Measurements from ENCODE around the gene SPNS3. TPM values are rescaled to one million over a fixed set of nuclear protein-coding genes. Genes with fewer than 3 reads are reported as not detected.

Gene SPNS3
- total and polyA plus RNA-seq, 4 donors = 0.16 to 2.3 (median 0.24) TPM

DNA sequence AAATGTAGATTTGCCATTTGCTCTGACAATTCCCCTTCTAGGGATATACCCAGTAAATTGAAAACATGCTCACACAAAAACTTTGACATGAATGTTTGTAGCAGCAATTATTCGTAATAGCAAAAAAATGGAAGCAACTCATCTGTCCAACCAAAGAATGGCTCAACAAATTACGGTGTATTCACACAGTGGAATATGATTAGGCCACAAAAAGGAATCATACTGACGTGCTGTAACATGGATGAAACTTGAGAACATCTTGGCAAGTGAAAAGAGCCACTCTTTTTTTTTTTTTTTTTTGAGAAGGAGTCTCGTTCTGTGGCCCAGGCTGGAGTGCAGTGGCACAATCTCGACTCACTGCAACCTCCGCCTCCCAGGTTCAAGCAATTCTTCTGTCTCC is 24.1 kb upstream of the SPNS3 start:
- TF ChIP-seq, protein P1, sequence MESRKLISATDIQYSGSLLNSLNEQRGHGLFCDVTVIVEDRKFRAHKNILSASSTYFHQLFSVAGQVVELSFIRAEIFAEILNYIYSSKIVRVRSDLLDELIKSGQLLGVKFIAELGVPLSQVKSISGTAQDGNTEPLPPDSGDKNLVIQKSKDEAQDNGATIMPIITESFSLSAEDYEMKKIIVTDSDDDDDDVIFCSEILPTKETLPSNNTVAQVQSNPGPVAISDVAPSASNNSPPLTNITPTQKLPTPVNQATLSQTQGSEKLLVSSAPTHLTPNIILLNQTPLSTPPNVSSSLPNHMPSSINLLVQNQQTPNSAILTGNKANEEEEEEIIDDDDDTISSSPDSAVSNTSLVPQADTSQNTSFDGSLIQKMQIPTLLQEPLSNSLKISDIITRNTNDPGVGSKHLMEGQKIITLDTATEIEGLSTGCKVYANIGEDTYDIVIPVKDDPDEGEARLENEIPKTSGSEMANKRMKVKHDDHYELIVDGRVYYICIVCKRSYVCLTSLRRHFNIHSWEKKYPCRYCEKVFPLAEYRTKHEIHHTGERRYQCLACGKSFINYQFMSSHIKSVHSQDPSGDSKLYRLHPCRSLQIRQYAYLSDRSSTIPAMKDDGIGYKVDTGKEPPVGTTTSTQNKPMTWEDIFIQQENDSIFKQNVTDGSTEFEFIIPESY (IDR thresholded peaks at IDR 0.05) = no peak
- TF ChIP-seq RXRA (IDR thresholded peaks at IDR 0.05) (no peak), GABPA (IDR thresholded peaks at IDR 0.05 in 1 of 2, conservative IDR thresholded peaks at IDR 0.05 in 1 of 2) (no peak), YY1 (IDR thresholded peaks at IDR 0.05) (no peak), HNF4A (conservative IDR thresholded peaks at IDR 0.05) (no peak), NR2F2 (IDR thresholded peaks at IDR 0.05) (no peak), FOXA1 (IDR thresholded peaks at IDR 0.05) (no peak), HNF4G (IDR thresholded peaks at IDR 0.05) (no peak)
- TF ChIP-seq, protein P2, sequence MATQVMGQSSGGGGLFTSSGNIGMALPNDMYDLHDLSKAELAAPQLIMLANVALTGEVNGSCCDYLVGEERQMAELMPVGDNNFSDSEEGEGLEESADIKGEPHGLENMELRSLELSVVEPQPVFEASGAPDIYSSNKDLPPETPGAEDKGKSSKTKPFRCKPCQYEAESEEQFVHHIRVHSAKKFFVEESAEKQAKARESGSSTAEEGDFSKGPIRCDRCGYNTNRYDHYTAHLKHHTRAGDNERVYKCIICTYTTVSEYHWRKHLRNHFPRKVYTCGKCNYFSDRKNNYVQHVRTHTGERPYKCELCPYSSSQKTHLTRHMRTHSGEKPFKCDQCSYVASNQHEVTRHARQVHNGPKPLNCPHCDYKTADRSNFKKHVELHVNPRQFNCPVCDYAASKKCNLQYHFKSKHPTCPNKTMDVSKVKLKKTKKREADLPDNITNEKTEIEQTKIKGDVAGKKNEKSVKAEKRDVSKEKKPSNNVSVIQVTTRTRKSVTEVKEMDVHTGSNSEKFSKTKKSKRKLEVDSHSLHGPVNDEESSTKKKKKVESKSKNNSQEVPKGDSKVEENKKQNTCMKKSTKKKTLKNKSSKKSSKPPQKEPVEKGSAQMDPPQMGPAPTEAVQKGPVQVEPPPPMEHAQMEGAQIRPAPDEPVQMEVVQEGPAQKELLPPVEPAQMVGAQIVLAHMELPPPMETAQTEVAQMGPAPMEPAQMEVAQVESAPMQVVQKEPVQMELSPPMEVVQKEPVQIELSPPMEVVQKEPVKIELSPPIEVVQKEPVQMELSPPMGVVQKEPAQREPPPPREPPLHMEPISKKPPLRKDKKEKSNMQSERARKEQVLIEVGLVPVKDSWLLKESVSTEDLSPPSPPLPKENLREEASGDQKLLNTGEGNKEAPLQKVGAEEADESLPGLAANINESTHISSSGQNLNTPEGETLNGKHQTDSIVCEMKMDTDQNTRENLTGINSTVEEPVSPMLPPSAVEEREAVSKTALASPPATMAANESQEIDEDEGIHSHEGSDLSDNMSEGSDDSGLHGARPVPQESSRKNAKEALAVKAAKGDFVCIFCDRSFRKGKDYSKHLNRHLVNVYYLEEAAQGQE (IDR thresholded peaks at IDR 0.05) = no peak
- TF ChIP-seq, protein P3, sequence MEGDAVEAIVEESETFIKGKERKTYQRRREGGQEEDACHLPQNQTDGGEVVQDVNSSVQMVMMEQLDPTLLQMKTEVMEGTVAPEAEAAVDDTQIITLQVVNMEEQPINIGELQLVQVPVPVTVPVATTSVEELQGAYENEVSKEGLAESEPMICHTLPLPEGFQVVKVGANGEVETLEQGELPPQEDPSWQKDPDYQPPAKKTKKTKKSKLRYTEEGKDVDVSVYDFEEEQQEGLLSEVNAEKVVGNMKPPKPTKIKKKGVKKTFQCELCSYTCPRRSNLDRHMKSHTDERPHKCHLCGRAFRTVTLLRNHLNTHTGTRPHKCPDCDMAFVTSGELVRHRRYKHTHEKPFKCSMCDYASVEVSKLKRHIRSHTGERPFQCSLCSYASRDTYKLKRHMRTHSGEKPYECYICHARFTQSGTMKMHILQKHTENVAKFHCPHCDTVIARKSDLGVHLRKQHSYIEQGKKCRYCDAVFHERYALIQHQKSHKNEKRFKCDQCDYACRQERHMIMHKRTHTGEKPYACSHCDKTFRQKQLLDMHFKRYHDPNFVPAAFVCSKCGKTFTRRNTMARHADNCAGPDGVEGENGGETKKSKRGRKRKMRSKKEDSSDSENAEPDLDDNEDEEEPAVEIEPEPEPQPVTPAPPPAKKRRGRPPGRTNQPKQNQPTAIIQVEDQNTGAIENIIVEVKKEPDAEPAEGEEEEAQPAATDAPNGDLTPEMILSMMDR (IDR thresholded peaks at IDR 0.05; ENCODE audit: low read depth, low read length, missing input control) = no peak
- Histone ChIP-seq H3K4me3 (ENCODE audit: low read depth in 1 of 3, low read length in 3 of 3) (no peak overlapping the region), H3K9me3 (ENCODE audit: control insufficient read depth in 4 of 4, low read length in 3 of 4) (no peaks in the 10 kb centered on the region), H3K4me1 (ENCODE audit: control insufficient read depth in 4 of 4, insufficient read depth in 4 of 4, low read length in 3 of 4) (peaks cover 0 to 2% (median 0%) of the 10 kb centered on the region in 4 donors), H3K36me3 (ENCODE audit: control insufficient read depth in 4 of 4, insufficient read depth in 3 of 4, low read depth in 1 of 4, low read length in 3 of 4) (no peaks in the 10 kb centered on the region), H3K27ac (ENCODE audit: low read depth in 1 of 2, low read length in 2 of 2) (no peak overlapping the region), H3K9ac (ENCODE audit: low read depth in 1 of 2, low read length in 2 of 2) (no peak overlapping the region), H3K27me3 (ENCODE audit: control insufficient read depth in 4 of 4, insufficient read depth in 4 of 4, low read length in 3 of 4) (no peaks in the 10 kb centered on the region)
- DNase-seq (ENCODE audit: low spot score) = no peak
- WGBS = 90% methylated on average over 6 of the region's 6 CpGs

DNA sequence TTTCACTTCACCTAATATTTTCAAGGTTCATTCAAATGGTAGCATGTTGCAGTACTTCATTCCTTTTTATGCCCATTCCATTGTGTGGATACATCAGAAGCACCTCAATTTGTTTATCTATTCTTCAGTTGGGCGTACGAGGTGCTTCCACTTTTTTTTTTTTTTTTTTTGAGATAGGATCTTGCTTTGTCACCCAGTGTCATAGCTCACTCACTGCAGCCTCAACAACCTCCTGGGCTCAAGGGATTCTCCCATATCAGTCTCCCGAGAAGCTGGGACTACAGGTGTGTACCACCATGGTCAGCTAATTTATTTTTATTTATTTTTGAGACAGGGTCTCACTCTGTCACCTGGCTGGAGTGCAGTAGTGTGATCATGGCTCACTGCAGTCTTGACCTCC is 22.5 kb upstream of the SPNS3 start:
- H3K9ac ChIP-seq (ENCODE audit: low read depth in 1 of 2, low read length in 2 of 2) = no peak overlapping the region
- H3K9me3 ChIP-seq (ENCODE audit: control insufficient read depth in 4 of 4, low read length in 3 of 4) = no peaks in the 10 kb centered on the region
- H3K4me3 ChIP-seq (ENCODE audit: low read depth in 1 of 3, low read length in 3 of 3) = no peak overlapping the region
- TF ChIP-seq JUND (IDR thresholded peaks at IDR 0.05) (no peak), GABPA (IDR thresholded peaks at IDR 0.05 in 1 of 2, conservative IDR thresholded peaks at IDR 0.05 in 1 of 2) (no peak), NR2F2 (IDR thresholded peaks at IDR 0.05) (no peak), SP1 (IDR thresholded peaks at IDR 0.05) (no peak), RXRA (IDR thresholded peaks at IDR 0.05) (no peak), RAD21 (IDR thresholded peaks at IDR 0.05) (no peak), HNF4A (conservative IDR thresholded peaks at IDR 0.05) (no peak), HNF4G (IDR thresholded peaks at IDR 0.05) (no peak), FOXA2 (IDR thresholded peaks at IDR 0.05) (no peak), YY1 (IDR thresholded peaks at IDR 0.05) (no peak)
- TF ChIP-seq, protein P4, sequence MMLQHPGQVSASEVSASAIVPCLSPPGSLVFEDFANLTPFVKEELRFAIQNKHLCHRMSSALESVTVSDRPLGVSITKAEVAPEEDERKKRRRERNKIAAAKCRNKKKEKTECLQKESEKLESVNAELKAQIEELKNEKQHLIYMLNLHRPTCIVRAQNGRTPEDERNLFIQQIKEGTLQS (IDR thresholded peaks at IDR 0.05) = no peak
- TF ChIP-seq, protein P5, sequence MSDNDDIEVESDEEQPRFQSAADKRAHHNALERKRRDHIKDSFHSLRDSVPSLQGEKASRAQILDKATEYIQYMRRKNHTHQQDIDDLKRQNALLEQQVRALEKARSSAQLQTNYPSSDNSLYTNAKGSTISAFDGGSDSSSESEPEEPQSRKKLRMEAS (IDR thresholded peaks at IDR 0.05) = no peak
- TF ChIP-seq, protein P2 (IDR thresholded peaks at IDR 0.05) = no peak
- TF ChIP-seq, protein P1 (IDR thresholded peaks at IDR 0.05) = no peak
- peaks cover 0 to 2% (median 0%) of the 10 kb centered on the region in 4 donors for H3K4me1 ChIP-seq (ENCODE audit: control insufficient read depth in 4 of 4, insufficient read depth in 4 of 4, low read length in 3 of 4)
- H3K36me3 ChIP-seq (ENCODE audit: control insufficient read depth in 4 of 4, insufficient read depth in 3 of 4, low read depth in 1 of 4, low read length in 3 of 4) = no peaks in the 10 kb centered on the region
- no peaks in the 10 kb centered on the region for H3K27me3 ChIP-seq (ENCODE audit: control insufficient read depth in 4 of 4, insufficient read depth in 4 of 4, low read length in 3 of 4)
- no peak for DNase-seq (ENCODE audit: low spot score)
- WGBS = 86% methylated on average over 3 of the region's 3 CpGs
- H3K27ac ChIP-seq (ENCODE audit: low read depth in 1 of 2, low read length in 2 of 2) = no peak overlapping the region

All from liver (tissue), 9 donors.